Hair follicle dermal papilla cell (primary cell): ENCODE data around the gene LRRC14B. TPM values are rescaled to one million over a fixed set of nuclear protein-coding genes. Genes with fewer than 3 reads are reported as not detected.

Experiments used
- small RNA-seq: library from RNA; depleted of rRNA; stranded (forward); fragments of <200 nt; gene quantifications from one replicate; pipeline ENCODE3, GENCODE V24; 2012
- total RNA-seq: library from RNA; depleted of rRNA; stranded (reverse); fragments of >200 nt; gene quantifications from 2 replicates; pipeline ENCODE4 v1.2.3, GENCODE V29; 2012

LRRC14B gene
- not detected in 2 replicates for total RNA-seq

DNA sequence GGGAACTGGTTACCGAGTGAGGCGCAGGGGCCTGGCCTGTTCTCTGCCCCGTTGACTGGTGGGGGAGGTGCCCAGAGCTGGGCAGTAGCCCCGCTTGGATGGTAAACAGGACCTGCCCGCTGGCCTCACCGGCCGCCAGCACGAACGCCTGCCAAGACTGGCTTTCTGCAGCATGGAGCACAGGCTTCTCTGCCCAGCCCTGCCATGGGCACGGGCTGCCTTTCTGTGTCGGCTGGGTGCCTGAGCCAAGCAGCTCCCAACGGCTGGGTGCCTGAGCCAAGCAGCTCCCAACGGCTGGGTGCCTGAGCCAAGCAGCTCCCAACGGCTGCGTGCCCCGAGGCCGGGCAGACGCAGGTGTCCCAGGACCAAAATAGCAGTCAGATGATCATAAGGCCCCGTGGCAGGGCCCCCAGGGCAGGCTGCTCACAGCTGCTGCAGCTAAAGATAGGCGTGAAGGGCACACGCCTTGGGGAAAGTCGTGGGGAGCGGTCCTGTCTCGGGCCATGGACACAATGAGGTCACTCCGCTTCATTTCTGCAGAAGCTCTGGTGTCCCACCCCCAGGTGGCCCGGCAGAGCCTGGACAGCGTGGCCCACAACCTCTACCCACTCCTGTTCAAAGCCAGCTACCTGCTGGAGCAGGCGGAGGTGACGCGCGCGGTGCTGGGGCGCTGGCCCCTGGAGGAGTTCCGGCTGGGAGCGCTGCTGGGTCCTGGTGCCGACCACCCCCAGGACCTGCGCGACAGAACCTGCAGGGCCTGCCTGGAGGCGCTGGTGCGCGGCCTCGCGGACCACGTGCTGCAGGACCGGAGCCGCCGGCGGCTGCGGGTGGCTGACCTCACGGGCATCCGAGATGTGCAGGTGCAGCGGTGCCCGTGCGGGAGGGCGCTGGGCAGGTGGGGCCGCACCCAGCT lies at the start of gene LRRC14B:
Gene LRRC14B (plus strand): TSS at position 460 of the 913 bp plus-strand sequence. CDS start 44 bp downstream, at position 504.

DNA sequence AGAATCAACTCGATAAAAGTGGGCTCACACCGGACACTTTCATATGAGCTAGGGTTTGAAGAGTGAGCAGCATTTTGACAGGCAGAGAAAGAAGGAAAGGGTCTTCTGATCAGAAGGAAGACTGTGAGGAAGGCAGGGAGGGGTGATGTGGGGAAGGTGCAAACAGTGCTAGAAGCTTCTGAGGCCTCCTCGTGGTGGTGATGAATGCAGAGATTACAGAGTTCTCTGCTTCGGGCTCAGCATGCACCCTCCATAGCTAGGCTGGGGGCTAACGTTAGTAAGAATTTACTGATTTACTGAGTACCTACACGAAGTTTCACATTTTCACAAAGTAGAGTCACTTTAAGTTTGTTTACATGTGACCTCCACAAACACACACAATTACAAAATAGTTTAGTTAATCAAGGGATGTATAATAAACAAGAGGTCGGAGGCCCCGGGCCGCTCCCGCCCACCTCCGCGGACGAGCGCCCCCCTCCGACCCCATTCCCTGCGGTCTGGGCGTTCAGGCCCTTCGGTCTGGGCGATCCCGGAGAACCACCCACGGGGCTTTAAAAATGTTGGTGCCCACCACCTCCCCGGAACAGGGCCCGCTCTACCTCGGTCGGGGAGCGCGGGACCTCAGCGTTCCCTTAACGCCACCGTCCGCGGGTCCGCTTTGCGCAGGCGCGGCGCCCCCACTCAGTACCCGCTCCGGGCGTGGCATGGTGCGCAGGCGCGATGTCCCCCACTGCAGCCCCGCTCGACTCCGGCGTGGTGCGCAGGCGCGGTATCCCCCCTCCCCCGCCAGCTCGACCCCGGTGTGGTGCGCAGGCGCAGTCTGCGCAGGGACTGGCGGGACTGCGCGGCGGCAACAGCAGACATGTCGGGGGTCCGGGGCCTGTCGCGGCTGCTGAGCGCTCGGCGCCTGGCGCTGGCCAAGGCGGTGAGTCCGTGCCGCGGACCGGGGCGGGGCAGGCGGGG lies 26.5 kb downstream of the LRRC14B start, which contains the start of the genes CCDC127 and SDHA:
Gene CCDC127 (minus strand): TSS at position 660 of the 963 bp plus-strand sequence. CDS start 1,304 bp downstream, outside the sequence.
Gene SDHA (plus strand): TSS at position 827 of the 963 bp plus-strand sequence. CDS start 36 bp downstream, at position 863.

Small RNAs within 50 kb of the gene (small RNA-seq; reads per million reads assigned to genes)
- gene RF00019, result not detected

Other genes with a start within 250 kb of the LRRC14B start
- gene PLEKHG4B, start 99.3 kb upstream of the LRRC14B start, total RNA-seq, result 0.16 and 0.36 TPM in 2 replicates
- 6.8 and 8.9 TPM in 2 replicates for gene CCDC127, start 26.7 kb downstream of the LRRC14B start, total RNA-seq
- gene SDHA, start 26.8 kb downstream of the LRRC14B start, total RNA-seq, result 86.9 and 97.7 TPM in 2 replicates
- gene PDCD6, start 80.2 kb downstream of the LRRC14B start, total RNA-seq, result 75.3 and 91.3 TPM in 2 replicates
- 122 and 160 TPM in 2 replicates for gene AHRR, start 130.2 kb downstream of the LRRC14B start, total RNA-seq